Sigmoid colon (tissue), 7 donors: ENCODE data around the gene GLIPR1. TPM values are rescaled to one million over a fixed set of nuclear protein-coding genes. Genes with fewer than 3 reads are reported as not detected.

ENCODE experiments used
- DNase-seq: peaks from one replicate; pipeline ENCODE4 v3.0.0-alpha.2; 2019
- H3K27ac ChIP-seq, 4 donors: fragments of 200-600 bp; sonication (generic); one replicate each; pipeline ENCODE4 v1.5.1; 2016 to 2019; ENCODE audit warnings: mild to moderate bottlenecking in 1 of 4
- H3K27me3 ChIP-seq, 3 donors: fragments of 200-600 bp; sonication (generic); one replicate each; pipeline ENCODE4 v1.5.1; 2019; ENCODE audit warnings: mild to moderate bottlenecking in 1 of 3
- H3K36me3 ChIP-seq, 4 donors: fragments of 200-600 bp; sonication (generic); one replicate each; pipeline ENCODE4 v1.5.1; 2016 to 2019
- H3K4me1 ChIP-seq, 4 donors: fragments of 200-600 bp; sonication (generic); one replicate each; pipeline ENCODE4 v1.5.1; 2017 to 2019
- H3K4me3 ChIP-seq, 4 donors: fragments of 200-600 bp; sonication (generic); one replicate each; pipeline ENCODE4 v1.5.1; 2017 to 2019; ENCODE audit warnings: mild to moderate bottlenecking in 2 of 4, moderate library complexity in 1 of 4
- H3K9me3 ChIP-seq, 4 donors: fragments of 200-600 bp in 3 of 4; sonication (generic) in 3 of 4; one replicate each; pipeline versions ENCODE4 v1.5.1 to v1.6.1; 2013 to 2019
- CTCF ChIP-seq, 4 experiments: fragments of 450-650 bp in 3 of 4; fragments of 200-600 bp in 1 of 4; IDR thresholded peaks; one replicate each; pipeline ENCODE4 v1.5.1; 2016 to 2019; ENCODE audit warnings: antibody characterized with exemption in 4 of 4, mild to moderate bottlenecking in 3 of 4, moderate library complexity in 2 of 4
- EP300 ChIP-seq, 4 donors: sonication (generic); formaldehyde crosslinking; IDR thresholded peaks; one replicate each; pipeline ENCODE4 v1.6.1; 2017; ENCODE audit warnings: antibody characterized with exemption in 4 of 4
- POLR2A ChIP-seq, 2 donors: fragments of 450-650 bp; IDR thresholded peaks; one replicate each; pipeline ENCODE4 v1.6.1; 2016; ENCODE audit warnings: antibody characterized with exemption in 2 of 2, mild to moderate bottlenecking in 2 of 2, moderate library complexity in 2 of 2
- POLR2AphosphoS5 ChIP-seq, 4 donors: sonication (generic); formaldehyde crosslinking; IDR thresholded peaks; one replicate each; pipeline ENCODE4 v1.6.1; 2017; ENCODE audit warnings: antibody characterized with exemption in 4 of 4
- WGBS, 2 donors: extraction: QIAGEN DNeasy Blood & Tissue Kit; methylation state at CpG; one replicate each; pipeline ENCODE4 v1.1.7; 2013; 5-methylcytosine and 5-hydroxymethylcytosine counted together
- intact Hi-C: fragments of 100-400 bp; cut with DNase I; formaldehyde crosslinking; loops from one replicate; pipeline ENCODE4 v1.15.1; 2023
- polyA plus RNA-seq, 3 donors: library from polyadenylated mRNA; stranded (reverse); fragments of 200-250 nt; gene quantifications; one replicate each; pipeline ENCODE4 v1.2.3, GENCODE V29; 2013
- total RNA-seq, 4 donors: library from RNA; depleted of rRNA; stranded (reverse); fragments of >200 nt; gene quantifications; one replicate each; pipeline ENCODE4 v1.1.0, GENCODE V29; 2016
- donor health status: healthy with polysubstance abuse.
- donor health status: Bipolar disorder and iron deficiency.
- donor health status: healthy.

The GLIPR1 gene
- total and polyA plus RNA-seq, 7 donors: 4.8 to 20.9 (median 14.6) TPM

- no peak for DNase-seq
- H3K9me3 ChIP-seq: no peaks in the 10 kb centered on the region
- no peak overlapping the region for H3K27ac ChIP-seq
- 92 to 94% methylated on average over 1 of the region's 1 CpG for WGBS, 2 donors
- intact Hi-C loops: no loop called here
- peaks cover 0 to 11% (median 4%) of the 10 kb centered on the region in 4 donors for H3K4me1 ChIP-seq
- H3K4me3 ChIP-seq: no peak overlapping the region
- no peaks in the 10 kb centered on the region for H3K27me3 ChIP-seq
- TF ChIP-seq POLR2AphosphoS5 (IDR thresholded peaks at IDR 0.05): no peak
- TF ChIP-seq POLR2A (IDR thresholded peaks at IDR 0.05): no peak
- no peak for TF ChIP-seq CTCF (IDR thresholded peaks at IDR 0.05)
- H3K36me3 ChIP-seq: no peaks in the 10 kb centered on the region
These were observed 65.1 kb downstream of the GLIPR1 start for GRCh38 chr12:75545636-75546035.

DNA sequence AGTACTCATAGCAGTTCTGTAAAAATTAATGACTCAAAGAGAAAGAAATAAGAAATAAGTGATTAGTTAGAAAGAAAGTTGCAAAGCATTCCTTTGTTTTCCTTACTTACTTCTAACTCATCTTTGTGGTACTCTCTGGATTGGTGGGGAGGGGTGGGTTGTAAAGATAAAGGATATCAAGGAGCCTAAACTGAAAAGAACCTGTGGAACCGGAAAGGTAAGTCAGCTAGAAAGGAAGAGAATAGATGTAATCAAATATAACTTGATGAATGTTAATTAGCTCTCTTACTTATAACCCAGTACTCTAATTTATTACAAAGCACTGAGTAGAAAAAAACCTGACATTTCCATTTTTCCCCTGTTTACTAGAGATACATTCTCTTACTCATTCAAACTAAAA lies 68.3 kb downstream of the GLIPR1 start:
- Histone ChIP-seq H3K4me1 (peaks cover 0 to 23% (median 14%) of the 10 kb centered on the region in 4 donors), H3K36me3 (no peaks in the 10 kb centered on the region), H3K4me3 (no peak overlapping the region), H3K27me3 (no peaks in the 10 kb centered on the region), H3K9me3 (no peaks in the 10 kb centered on the region), H3K27ac (no peak overlapping the region)
- no peak for DNase-seq
- 26 to 71% methylated on average over 1 of the region's 1 CpG for WGBS, 2 donors
- intact Hi-C loops: no loop called here
- TF ChIP-seq EP300 (IDR thresholded peaks at IDR 0.05): no peak
- no peak for TF ChIP-seq POLR2A (IDR thresholded peaks at IDR 0.05)
- no peak for TF ChIP-seq POLR2AphosphoS5 (IDR thresholded peaks at IDR 0.05)
- no peak for TF ChIP-seq CTCF (IDR thresholded peaks at IDR 0.05)

- no peaks in the 10 kb centered on the region for H3K27me3 ChIP-seq
- no peak overlapping the region for H3K27ac ChIP-seq
- intact Hi-C loops: no loop called here
- no peak for DNase-seq
- H3K36me3 ChIP-seq: no peaks in the 10 kb centered on the region
- H3K9me3 ChIP-seq: no peaks in the 10 kb centered on the region
- WGBS, 2 donors: 79 to 89% methylated on average over 2 of the region's 2 CpGs
- peaks cover 0 to 30% (median 21%) of the 10 kb centered on the region in 4 donors for H3K4me1 ChIP-seq
- TF ChIP-seq CTCF (IDR thresholded peaks at IDR 0.05): no peak
- TF ChIP-seq EP300 (IDR thresholded peaks at IDR 0.05): no peak
- no peak for TF ChIP-seq POLR2A (IDR thresholded peaks at IDR 0.05)
- no peak for TF ChIP-seq POLR2AphosphoS5 (IDR thresholded peaks at IDR 0.05)
- no peak overlapping the region for H3K4me3 ChIP-seq
These were observed 69.4 kb downstream of the GLIPR1 start for GRCh38 chr12:75549989-75550388.

DNA sequence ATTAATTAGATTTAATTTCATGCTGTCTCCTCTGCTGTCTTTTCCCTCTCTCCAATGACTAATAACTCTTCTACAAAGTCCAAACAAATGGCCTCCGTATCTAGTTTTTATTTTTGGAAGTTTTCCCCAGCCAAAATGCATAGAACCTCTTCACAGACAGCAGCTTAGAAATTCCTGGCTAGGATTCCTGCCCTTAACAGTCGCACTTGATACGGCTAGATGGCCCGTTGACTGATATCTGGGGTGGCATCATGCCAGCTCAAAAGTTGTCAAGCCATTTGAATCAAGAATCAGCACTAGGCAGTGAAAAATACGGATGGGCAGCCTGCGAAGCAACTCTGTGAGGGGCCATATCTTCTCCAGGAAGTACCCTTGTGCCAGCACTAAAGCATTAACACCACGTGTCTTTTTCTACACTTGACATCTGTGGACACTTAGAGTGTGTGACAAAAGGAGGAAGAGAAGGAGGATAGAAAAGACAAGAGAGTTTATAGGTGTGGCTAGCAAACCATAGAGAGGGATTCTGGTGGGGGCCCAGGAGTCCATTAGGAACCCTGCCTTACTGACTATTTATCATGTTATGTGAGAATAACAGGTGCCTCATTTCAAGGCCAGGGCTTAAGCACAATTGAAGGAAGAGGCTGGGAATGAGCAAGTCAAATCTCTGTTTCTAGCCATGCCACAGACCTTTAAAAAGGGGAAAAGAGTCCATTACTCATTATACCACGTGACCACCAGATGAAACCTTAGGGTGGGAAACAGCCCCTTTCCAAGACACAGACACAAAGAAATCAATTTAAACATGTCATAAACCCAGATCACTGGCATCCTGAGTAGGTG lies 70.1 kb downstream of the GLIPR1 start:
- H3K4me3 ChIP-seq: no peak overlapping the region

More for the DNA sequence above, 70.1 kb downstream of the GLIPR1 start:
- intact Hi-C loops: no loop called here
- no peaks in the 10 kb centered on the region for H3K9me3 ChIP-seq
- no peak for DNase-seq
- peaks cover 0 to 30% (median 21%) of the 10 kb centered on the region in 4 donors for H3K4me1 ChIP-seq
- H3K27ac ChIP-seq: peak overlapping the region in 1 of 4 donors; percentile 33
- WGBS, 2 donors: 38 to 62% methylated on average over 8 of the region's 8 CpGs
- no peaks in the 10 kb centered on the region for H3K36me3 ChIP-seq
- H3K27me3 ChIP-seq: no peaks in the 10 kb centered on the region
- TF ChIP-seq EP300 (IDR thresholded peaks at IDR 0.05) (no peak), POLR2AphosphoS5 (IDR thresholded peaks at IDR 0.05) (no peak), CTCF (IDR thresholded peaks at IDR 0.05) (no peak), POLR2A (IDR thresholded peaks at IDR 0.05) (no peak)
